DMS53 treated with DMSO at 0.1 percent for 48 hours (cell line): Measurements from ENCODE around the gene CORO1C.
"Not testable (repeated sequence)": the region's sequence is repeated elsewhere in the genome, so short reads cannot be mapped to it uniquely, and the experiment has no call there.

ENCODE experiments used
- DNase-seq: peaks from one replicate; lab custom pipeline; 2025; ENCODE audit not compliant: unreplicated experiment; lab: John Stamatoyannopoulos, UW

CORO1C gene

DNA sequence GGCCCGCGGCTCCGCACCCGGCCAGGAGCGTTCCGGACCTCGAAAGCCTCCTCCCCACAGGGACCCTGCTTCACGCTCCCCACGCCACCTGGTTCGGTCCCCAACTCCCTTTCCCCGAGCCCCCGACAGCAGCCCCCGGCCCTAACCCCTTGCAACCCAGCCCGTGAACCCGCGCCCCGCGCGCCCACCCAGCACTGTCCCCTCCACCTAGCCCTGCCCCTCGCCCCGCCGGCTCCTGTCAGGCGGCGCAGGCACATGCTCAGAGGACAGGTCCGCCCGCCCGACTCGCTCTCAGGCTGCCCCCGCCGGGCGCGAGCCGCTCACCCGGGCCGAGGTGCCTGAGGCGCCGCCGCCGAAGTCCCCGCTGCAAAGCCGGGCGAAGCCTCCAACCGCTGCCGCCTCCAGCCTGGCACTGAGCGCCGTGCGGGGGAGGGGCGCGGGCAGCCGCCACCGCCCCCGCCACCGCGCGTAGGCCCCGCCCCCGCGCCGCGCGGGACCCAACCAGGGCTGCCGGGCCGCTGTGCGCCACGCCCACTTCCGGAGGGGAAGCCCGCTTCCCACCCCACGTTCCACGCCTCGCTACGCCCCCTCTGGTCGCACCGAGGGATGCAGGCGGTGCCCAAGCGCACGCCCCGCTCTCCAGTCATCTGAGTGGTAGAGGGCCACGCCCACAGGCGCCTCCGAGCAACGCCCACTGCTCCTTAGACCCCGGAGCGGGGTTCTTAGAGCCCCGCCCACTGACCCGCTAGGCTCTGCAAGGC lies at the start of gene CORO1C:
TSS of gene CORO1C (minus strand) at position 414 of the 761 bp plus-strand sequence. CDS start 30,200 bp downstream, outside the sequence.
- peak; percentile 97 for DNase-seq

DNA sequence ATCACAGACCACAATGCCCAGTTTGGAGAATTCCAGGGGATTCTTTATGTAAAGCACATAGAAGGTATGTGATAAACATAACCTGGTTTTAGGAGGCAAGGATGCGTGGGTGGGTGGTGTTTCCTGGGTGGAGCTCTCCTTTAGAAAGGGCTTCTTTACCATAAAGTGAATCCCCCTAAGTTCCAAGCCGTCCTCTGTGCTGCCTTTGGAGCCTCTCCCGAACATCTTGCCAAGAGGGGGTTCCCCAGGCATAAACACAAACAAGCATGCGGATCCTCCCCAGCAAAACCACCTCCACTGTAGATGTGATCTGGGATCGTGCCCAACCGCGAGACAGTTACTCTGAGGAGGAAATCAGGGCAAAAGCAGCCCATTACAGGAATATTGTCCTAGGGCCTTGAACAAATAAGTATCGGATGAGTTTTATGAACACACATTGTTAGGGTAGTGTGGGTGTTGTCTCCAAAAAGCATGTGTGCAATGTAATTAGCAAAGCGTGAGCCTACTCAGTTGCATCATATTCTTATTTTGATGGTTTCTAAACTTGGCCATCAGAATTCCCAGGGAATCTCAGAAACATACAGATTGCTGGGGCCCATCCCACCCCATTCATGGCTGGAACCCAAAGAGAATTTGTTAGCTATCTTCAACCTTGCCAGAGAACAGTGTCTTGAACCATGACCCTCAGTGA lies 48.8 kb upstream of the CORO1C start:
- no peak for DNase-seq

DNA sequence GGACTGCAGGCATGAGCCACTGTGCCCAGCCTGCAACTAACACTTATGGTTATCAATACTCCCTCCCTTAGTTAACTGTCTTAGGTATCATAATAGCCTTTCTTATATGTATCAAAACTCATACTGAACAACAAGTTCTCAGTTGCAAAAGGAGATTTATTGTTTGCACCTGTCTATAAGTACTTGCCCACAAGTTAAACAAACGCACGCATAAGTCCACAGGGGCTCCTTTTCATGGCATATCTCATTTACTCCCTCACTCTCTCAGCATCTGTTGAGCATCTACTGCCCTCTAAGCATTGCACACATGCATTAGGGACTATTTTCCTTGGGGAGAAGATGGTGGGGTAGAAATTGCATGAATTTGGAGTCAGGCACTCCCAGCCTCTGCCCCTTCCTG lies 46.7 kb upstream of the CORO1C start:
- DNase-seq: no peak

DNA sequence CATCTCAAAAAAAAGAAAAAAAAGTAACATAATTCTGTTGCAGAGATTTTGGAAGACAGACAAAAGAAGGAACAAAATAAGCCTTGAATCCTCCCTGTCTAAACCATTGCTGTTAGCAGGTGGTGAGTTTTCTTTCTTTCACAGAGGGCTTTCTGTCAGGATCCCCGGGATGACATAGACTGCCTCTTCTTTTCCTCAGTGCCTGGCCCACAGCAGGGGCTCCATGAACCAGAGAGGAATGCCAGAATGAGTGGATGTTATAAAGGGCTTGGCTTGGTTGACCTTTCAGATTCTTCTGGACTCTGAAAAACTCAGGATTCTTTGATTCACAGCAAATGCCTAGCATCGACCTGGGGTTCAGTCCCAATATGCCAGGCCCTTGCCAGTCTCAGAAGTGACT lies 45.8 kb upstream of the CORO1C start:
- DNase-seq: no peak

DNA sequence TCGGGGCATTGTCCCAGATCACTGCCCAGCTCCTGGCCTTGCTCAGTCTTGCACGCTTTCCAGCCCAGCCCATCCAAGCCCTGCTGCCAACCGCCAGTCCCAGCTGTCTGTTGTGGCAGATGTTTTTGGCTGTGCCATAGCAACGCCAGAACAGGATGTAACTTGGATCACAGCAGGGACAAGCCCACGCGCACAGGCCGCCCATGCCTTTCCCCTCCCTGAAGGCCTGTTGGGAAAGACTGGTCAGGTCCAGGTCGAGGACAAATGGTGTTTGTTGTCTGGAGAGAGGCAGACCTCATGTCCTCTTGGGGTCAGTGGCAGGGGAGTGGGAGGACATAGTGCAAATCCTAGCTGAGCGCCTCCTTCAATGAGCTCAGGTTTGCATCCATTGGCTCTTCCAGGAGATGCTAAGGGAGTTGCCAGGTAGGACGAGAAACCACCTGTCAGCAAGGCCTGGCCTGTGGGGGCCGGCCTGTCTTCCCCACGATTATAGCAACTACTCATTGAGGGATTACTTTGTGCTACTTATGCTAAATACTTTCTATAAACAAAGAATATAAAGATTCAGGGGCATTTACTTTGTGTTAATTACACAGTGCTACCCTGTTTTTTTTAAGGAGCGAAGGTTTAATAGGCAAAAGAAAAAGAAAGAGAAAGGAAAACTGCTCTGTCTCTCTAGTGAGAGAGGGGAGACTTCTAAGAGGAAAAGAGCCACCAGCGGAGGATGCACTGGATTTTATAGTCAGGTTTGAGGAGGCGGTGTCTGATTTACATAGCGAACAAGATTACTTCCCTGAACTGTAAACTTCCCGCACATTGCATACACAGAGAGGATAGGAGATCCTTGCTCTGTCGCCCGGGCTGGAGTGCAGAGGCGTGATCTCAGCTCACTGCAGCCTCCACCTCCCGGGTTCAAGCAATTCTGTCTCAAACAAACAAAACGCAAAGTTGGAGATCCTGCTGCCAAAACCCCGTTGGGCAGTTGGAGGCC lies 42.8 kb upstream of the CORO1C start:
- no peak for DNase-seq

DNA sequence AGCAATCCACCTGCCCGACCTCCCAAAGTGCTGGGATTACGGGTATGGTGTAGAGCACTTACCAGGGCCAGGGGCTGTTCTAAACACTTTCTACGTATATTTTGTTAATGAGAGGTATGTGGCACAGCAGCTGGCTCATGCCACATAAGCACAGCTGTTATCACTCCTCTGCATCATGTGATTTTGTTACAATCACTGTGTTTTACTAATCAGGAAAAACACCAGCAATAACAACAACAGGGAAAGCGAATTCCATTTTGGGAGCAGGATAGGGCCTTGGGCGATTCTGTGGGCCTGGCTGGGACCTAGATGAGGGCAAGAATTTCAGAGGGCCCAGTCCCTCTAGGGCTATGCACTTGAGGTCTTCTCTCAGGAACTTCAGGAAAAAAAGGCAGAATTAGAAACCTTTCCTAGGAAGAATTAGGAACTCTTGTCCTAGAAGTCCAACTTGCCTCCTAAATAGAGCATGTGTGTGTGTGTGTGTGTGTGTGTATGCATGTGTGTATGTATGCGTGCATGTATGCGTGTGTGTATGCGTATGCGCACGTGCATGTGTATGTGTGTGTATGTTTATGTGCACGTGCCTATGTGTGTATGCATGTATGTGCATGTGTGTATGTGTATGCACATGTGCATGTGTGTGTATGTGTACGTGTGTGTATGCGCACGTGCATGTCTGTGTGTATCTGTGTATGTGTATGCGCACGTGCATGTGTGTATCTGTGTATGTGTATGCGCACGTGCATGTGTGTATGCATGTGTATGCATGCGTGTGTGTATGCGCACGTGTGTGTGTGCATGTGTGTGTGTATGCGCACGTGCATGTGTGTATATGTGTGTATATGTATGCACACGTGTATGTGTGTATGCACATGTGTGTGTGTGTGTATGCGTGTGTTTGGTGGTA lies 41.8 kb upstream of the CORO1C start:
- no peak for DNase-seq

DNA sequence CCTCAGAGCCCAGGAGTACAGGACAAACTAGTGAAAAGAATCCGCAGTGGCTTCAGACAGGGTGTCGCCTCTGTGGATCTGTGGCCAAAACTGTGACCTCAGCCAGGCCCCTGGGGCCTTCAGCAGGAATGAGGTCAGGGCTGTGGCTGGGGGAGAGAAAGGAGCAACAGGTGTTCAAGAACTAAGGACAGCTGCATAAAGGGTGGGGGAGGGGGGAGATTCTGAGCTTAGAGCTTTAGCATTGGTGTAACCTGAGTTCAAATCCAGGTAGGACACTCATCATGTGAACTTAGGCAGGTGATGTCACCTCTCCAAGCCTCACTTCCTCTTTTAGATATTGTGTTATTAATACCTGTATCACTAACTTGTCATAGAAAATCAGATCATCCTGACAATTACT lies 40.9 kb upstream of the CORO1C start:
- DNase-seq: peak; percentile 28

DNA sequence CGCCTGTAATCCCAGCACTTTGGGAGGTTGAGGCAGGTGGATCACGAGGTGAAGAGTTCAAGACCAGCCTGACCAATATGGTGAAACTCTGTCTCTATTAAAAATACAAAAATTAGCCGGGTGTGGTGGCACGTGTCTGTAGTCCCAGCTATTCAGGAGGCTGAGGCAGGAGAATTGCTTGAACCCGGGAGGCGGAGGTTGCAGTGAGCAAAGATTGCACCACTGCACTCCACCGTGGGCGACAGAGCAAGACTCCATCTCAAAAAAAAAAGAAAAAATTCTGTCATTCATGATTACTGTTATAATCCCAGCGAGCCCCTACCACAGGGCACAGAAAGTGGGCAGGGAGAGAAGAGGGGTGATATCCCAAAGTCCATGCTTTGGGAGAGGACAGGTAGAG lies 40.5 kb upstream of the CORO1C start:
- not testable (repeated sequence) for DNase-seq

DNA sequence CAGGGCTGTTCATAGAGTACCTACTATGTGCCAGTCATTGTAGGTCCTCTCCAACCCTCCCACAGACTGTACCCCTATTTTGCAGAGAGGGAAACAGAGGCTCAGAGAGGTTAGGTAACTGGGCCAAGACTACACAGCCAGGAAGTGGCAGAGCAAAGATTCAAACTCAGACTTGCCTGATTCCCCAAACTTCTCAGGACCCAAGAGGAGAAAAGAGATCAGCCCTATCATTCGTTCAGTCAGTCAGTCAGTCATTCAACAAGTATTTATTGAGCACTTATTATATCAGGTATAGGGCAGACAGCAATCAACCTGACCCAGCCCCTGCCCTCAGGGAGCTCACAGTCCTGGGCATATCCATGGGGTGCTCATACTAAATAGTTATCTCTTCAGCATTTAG lies 39.6 kb upstream of the CORO1C start:
- no peak for DNase-seq

DNA sequence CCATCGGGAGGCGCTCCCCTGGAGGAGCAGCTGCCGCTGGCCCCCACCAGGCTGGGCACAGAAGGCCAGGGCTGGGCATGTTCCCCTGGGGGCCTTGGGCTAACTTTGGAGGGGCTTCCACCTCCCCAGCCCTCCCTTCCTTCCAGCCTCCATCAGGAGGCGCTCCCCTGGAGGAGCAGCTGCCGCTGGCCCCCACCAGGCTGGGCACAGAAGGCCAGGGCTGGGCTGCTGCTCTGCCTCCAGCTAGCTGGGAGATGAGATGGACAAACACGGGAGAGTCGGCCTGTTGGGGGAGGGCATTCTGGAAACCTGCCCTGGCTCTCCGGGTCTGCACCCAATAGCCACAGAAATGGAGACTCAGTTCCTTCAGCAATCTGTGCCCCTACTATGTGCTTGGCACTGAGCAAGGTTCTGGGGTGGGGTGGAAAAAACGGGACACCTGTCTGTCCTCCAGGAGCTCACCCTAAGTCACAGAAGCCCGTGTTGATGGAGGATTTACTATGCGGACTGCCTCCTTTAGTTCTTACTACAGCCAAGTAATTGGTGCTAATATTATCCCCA lies 39.0 kb upstream of the CORO1C start:
- DNase-seq: no peak

DNA sequence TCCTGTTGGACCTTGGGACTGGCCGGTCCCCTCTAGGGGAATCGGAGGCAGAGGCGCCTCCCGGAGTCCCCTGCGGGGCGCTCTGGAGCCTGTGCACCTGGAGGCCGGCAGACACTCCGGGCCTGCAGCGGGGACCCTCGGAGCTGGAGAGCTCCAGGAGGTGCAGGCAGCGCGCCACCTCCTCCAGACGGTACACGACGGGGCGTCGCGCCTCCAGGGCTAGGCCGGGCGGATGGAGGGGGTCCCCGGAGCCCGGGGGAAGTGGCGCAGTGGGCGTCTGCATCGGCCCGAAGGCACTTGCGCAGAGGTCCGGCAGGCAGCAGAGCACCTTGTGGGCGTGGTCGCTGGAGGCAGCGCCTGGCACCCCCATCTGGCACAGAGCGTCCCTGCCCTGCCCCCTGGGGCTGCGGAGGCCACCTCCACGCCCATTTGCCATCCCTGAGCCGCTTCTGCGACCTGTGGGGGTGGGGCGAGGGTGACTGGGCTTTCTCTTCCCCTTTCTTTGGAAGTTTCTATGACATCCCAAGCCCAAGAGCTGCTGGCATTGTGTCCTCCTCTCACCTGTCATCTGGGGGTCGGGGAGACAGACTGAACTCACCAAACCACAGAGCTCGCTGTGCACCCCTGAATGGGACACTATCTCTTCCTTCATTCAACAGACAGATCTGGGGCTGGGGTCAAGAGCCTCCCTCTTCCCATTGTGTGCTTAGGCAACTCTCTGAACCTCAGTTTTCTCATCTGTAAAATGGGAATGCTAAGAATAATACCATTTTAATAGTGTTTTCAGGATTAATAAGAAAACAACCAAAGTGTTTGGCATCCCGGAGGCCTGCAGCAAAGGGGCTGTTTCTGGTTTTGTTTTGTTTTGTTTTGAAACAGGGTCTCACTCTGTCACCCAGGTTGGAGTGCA lies 37.5 kb upstream of the CORO1C start:
- DNase-seq: peak; percentile 29

DNA sequence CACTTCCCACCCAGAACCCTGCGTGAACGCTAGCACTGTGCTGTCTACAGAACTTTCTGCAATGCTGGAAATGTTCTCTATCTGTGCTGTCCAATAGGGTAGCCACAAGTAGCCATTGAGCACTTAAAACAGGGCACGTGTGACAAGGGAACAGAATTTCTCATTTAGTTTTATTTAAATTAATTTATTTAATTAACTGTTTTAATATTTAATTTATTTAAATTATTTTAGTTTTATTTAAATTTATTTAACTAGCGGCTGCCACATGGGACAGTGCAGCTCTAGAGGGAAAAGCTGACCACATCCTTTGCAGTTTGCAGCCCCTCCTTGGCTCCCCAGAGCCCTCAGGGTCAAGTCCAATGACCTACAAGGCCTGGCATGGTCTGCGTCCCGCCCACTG lies 35.0 kb upstream of the CORO1C start:
- no peak for DNase-seq

DNA sequence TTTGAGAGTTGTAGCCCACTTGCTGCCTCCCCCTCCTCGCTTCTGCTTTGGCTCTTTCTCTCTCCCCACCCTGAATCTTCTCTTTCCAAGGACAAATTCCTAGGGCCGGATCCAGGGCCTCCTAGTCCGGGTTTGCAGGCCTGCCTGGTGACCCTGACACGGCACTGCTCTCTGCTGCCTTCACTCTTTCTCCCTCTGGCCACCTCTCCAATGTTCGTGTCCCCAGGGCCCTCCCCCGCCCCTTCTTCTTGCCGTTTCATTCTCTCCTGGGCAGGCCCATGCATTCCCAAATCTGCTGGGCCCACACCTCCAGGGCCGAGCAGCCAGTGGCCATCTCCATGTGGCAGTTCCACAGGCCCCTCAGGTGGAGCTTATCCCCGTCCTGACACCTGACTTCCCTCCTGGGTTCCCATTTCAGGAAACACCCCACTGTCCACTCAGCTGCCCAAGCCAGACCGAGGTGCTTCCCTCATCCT lies 34.0 kb upstream of the CORO1C start:
- DNase-seq: no peak

DNA sequence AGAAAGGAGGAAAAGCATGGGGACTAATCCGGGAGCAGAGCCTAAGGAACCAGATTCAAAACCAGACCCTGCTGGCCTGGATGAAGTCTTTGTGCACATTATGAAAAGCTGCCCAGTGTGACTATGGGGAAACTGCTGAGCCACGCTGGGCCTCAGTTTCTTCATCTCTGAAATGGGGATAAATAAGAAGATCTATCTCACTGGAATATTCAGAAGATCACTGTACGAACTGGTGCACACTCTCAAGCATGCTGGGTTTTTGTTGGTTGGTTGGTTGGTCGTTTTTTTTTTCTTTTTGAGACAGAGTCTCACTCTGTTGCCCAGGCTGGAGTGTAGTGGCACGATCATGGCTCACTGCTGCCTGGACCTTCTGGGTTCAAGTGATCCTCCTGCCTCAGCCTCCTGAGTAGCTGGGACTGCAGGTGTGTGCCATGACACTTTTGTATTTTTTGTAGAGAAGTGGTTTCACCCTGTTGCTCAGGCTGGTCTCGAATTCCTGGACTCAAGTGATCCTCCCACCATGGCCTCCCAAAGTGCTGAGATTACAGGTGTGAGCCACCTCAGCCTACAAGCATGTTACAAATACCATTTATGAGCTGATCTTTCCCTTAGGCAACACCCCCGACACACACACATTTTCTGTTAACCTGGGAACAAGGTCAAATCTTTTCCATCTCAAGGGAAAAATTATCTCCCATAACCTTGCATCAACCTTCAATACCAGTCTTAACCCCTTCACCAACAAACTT lies 33.4 kb upstream of the CORO1C start:
- DNase-seq: no peak

DNA sequence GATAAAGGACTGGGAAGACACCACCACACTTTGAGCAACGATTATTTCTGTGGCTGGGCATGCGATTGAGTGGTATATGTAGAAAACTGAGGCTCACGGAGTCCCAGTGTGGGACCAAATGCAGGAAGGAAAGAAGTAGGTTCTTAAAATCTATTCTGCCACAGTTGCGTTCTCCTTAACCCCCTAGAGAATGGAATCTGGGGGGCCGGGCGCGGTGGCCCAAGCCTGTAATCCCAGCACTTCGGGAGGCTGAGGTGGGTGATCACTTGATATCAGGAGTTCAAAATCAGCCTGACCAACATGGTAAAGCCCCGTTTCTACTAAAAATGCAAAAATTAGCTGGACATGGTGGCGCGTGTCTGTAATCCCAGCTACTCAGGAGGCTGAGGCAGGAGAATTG lies 29.9 kb upstream of the CORO1C start:
- DNase-seq: no peak

DNA sequence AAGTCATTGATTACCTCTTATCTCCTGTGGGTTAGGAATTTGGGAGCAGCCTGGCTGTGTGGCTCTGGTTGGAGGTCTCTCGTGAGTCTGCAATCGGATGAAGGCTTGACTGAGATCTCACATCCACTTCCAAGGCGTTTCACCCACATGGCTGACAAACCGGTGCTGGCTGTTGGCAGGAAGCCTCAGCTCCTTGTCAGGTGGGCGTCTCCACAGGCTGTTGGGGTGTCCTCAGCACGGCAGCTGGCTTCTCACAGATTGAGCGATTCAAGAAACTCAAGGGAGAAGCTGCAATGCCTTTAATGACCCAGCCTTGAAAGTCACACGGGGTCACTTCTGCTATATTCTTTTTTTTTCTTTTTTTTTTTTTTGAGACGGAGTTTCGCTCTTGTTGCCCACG lies 28.6 kb upstream of the CORO1C start:
- DNase-seq: no peak

DNA sequence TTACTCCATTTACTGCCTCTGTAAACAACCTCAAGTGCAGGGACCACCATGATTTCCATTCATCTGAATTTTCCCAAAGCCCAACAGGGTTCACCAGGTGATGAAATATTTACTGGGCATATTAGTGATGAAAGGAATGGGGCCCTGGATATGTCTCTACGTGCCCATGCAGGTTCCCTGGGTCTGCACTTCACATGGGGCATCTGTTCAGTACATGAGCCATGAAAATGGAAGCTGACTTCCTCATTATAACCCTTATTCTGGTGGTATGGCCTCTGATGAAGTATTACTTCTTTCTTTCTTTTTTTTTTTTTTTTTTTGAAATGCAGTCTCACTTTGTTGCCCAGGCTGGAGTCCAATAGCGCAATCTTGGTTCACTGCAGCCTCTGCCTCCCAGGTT lies 26.5 kb upstream of the CORO1C start:
- no peak for DNase-seq

DNA sequence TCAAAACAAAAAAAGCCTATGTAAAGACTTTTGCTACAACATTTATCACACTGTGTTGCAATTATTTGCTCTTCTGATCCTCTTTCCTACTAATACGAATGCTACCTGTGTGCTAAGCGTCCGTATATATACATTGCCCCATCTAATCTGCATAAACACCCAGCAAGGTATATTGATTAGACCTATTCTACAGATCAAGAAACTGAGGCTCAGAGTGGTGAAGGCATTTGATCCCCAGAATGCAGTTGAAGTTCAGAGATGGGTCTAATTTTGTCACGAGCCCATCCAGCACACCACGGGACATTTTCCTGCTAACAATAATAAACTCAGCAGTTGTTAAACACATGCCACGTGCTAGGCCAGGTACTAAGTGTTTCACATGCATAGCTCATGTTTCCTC lies 25.1 kb upstream of the CORO1C start:
- DNase-seq: no peak
